Fibroblast of lung (primary cell): ENCODE measurements around the gene DIAPH1. TPM values are rescaled to one million over a fixed set of nuclear protein-coding genes. Genes with fewer than 3 reads are reported as not detected.

Source experiments
- DNase-seq, 2 donors: peaks; one replicate each; pipeline versions ENCODE4 v3.0.0 to v3.0.0-alpha.2; 2010; ENCODE audit warnings: low read depth in 2 of 2
- H2AFZ ChIP-seq: 2 replicates; pipeline ENCODE4 v1.5.1; 2012; ENCODE audit warnings: low read length, control low read depth, inconsistent platforms
- H3K27ac ChIP-seq: 2 replicates; pipeline ENCODE4 v1.5.1; 2011; ENCODE audit warnings: low read length, control low read depth; ENCODE audit not compliant: insufficient read depth
- H3K27me3 ChIP-seq: 2 replicates; pipeline ENCODE4 v1.5.1; 2011; ENCODE audit warnings: mild to moderate bottlenecking, low read length; ENCODE audit not compliant: control insufficient read depth, insufficient read depth
- H3K36me3 ChIP-seq: 2 replicates; pipeline ENCODE4 v1.5.1; 2011; ENCODE audit warnings: low read length; ENCODE audit not compliant: control insufficient read depth, insufficient read depth
- H3K4me1 ChIP-seq: 2 replicates; pipeline ENCODE4 v1.5.1; 2011; ENCODE audit warnings: low read length; ENCODE audit not compliant: control insufficient read depth, insufficient read depth; ENCODE audit errors: extremely low read depth
- H3K4me2 ChIP-seq: 2 replicates; pipeline ENCODE4 v1.5.1; 2011; ENCODE audit warnings: low read length, control low read depth; ENCODE audit not compliant: insufficient read depth; ENCODE audit errors: extremely low read depth
- H3K4me3 ChIP-seq, 4 experiments: fragments of 200-600 bp in 1 of 4; sonication (generic) in 1 of 4; replicated peaks in 1 of 4; 2 replicates each; pipeline ENCODE4 v1.5.1; 2011 to 2016; ENCODE audit warnings: low read length in 4 of 4, low read depth in 3 of 4, mild to moderate bottlenecking in 3 of 4, control low read depth in 2 of 4, inconsistent platforms in 1 of 4, mixed read lengths in 1 of 4; ENCODE audit not compliant: insufficient read depth in 1 of 4; ENCODE audit errors: control extremely low read depth in 1 of 4
- H3K79me2 ChIP-seq: 2 replicates; pipeline ENCODE4 v1.5.1; 2012; ENCODE audit warnings: mild to moderate bottlenecking, low read length, inconsistent platforms; ENCODE audit not compliant: control insufficient read depth, insufficient read depth
- H3K9ac ChIP-seq: 2 replicates; pipeline ENCODE4 v1.5.1; 2011; ENCODE audit warnings: mild to moderate bottlenecking, low read length, control low read depth; ENCODE audit not compliant: insufficient read depth
- H3K9me3 ChIP-seq: 2 replicates; pipeline ENCODE4 v1.5.1; 2012; ENCODE audit warnings: low read depth, low read length; ENCODE audit not compliant: control insufficient read depth, insufficient read depth
- H4K20me1 ChIP-seq: 2 replicates; pipeline ENCODE4 v1.5.1; 2011; ENCODE audit warnings: low read length; ENCODE audit not compliant: control insufficient read depth, insufficient read depth; ENCODE audit errors: extremely low read depth
- EZH2 ChIP-seq: IDR thresholded peaks from 2 replicates; pipeline ENCODE4 v1.5.1; 2012; ENCODE audit warnings: low read length, control low read depth, mild to moderate bottlenecking; ENCODE audit errors: missing control alignments
- polyA plus RNA-seq, 2 donors: library from polyadenylated mRNA; depleted of rRNA in 1 of 2; stranded (reverse) in 1 of 2; unstranded in 1 of 2; fragments of >200 nt; gene quantifications; 2 replicates each; pipeline ENCODE4 v1.2.1, GENCODE V29; 2011 to 2012; ENCODE audit warnings: missing spikeins in 1 of 2
- total RNA-seq: library from RNA; depleted of rRNA; stranded (reverse); fragments of >200 nt; gene quantifications from 2 replicates; pipeline ENCODE4 v1.2.1, GENCODE V29; 2014
- TF ChIP-seq, protein P1 (sequence below), 2 donors: IDR thresholded peaks in 1 of 2; conservative IDR thresholded peaks in 1 of 2; 1 replicate in 1 of 2; 2 replicates in 1 of 2; pipeline ENCODE4 v1.5.1; 2011 to 2012; ENCODE audit warnings: low read length in 2 of 2, control low read depth in 1 of 2, inconsistent platforms in 1 of 2, low read depth in 1 of 2, mild to moderate bottlenecking in 1 of 2

The DIAPH1 gene
- total and polyA plus RNA-seq, 2 donors (not counting 1 experiment from before 2014, with no cell fraction given) = 21.1 to 30.9 TPM

DNA sequence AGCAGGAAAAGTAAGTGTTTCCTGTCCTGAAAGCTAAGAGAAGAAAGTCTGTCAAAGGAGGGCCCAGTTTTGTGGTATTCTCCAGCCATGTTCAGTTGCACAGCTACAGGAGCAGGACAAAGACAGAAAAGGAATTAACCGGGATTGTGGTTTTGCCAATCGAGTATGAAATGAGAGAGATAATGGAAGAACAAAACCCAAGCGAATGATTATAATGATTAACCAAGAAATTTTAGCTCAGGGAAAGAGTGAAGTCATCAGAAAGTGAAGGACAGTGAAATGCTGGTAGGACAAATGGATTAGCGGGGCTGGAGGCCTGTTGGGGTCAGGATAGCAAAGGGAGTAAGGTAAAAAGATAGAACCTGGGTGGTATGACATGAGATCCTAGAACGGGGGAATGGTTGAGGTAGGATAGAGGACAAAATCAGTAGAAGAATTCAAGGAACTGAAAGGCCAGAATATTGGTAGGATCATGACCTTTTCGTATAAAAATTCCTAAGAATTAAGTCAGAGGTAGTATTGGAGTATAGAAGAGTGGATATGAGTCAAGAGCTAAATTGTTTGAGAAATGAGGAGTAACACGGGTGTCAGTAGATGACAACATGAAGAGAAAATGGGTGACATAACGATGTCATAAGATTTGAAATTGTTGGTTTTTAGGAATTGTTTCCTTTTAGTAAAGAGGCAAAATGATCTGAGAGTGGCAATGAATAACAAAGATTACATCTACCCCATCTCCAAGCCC lies 52.8 kb downstream of the DIAPH1 start:
- Histone ChIP-seq H3K4me3 (no peak overlapping the region), H3K79me2 (no peaks in the 10 kb centered on the region), H4K20me1 (no peaks in the 10 kb centered on the region), H3K27me3 (no peaks in the 10 kb centered on the region), H3K4me1 (peaks cover 4% of the 10 kb centered on the region), H3K4me2 (no peak overlapping the region), H3K36me3 (peaks cover 2% of the 10 kb centered on the region), H2AFZ (no peak overlapping the region), H3K9ac (no peak overlapping the region), H3K27ac (no peak overlapping the region), H3K9me3 (no peaks in the 10 kb centered on the region)
- no peak for TF ChIP-seq EZH2
- TF ChIP-seq, protein P1, sequence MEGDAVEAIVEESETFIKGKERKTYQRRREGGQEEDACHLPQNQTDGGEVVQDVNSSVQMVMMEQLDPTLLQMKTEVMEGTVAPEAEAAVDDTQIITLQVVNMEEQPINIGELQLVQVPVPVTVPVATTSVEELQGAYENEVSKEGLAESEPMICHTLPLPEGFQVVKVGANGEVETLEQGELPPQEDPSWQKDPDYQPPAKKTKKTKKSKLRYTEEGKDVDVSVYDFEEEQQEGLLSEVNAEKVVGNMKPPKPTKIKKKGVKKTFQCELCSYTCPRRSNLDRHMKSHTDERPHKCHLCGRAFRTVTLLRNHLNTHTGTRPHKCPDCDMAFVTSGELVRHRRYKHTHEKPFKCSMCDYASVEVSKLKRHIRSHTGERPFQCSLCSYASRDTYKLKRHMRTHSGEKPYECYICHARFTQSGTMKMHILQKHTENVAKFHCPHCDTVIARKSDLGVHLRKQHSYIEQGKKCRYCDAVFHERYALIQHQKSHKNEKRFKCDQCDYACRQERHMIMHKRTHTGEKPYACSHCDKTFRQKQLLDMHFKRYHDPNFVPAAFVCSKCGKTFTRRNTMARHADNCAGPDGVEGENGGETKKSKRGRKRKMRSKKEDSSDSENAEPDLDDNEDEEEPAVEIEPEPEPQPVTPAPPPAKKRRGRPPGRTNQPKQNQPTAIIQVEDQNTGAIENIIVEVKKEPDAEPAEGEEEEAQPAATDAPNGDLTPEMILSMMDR (conservative IDR thresholded peaks at IDR 0.05 in 1 of 2, IDR thresholded peaks at IDR 0.05 in 1 of 2; ENCODE audit: low read depth in 1 of 2, low read length in 2 of 2) = no peak
- DNase-seq = no peak

- H3K9ac ChIP-seq = no peak overlapping the region
- H3K4me2 ChIP-seq = no peak overlapping the region
Observed at GRCh38 chr5:141564216-141564692, 54.5 kb downstream of the DIAPH1 start.

GRCh38 chr5:141560725-141561483 lies 57.9 kb downstream of the DIAPH1 start:
- Histone ChIP-seq H3K27me3 (no peaks in the 10 kb centered on the region), H3K4me2 (peak overlapping the region; percentile 48), H3K9ac (no peak overlapping the region), H2AFZ (no peak overlapping the region), H3K4me1 (peaks cover 5% of the 10 kb centered on the region), H4K20me1 (no peaks in the 10 kb centered on the region), H3K9me3 (no peaks in the 10 kb centered on the region), H3K27ac (peak overlapping the region; percentile 81), H3K36me3 (no peaks in the 10 kb centered on the region), H3K4me3 (peak overlapping the region in 1 of 4 experiments; percentile 41), H3K79me2 (no peaks in the 10 kb centered on the region)
- DNase-seq = peak; percentile 97 to 99
- no peak for TF ChIP-seq EZH2
- TF ChIP-seq, protein P1 (conservative IDR thresholded peaks at IDR 0.05 in 1 of 2, IDR thresholded peaks at IDR 0.05 in 1 of 2; ENCODE audit: low read depth in 1 of 2, low read length in 2 of 2) = peak; percentile 93 to 98

More at GRCh38 chr5:141564216-141564692, 54.5 kb downstream of the DIAPH1 start:
- Histone ChIP-seq H3K27me3 (no peaks in the 10 kb centered on the region), H2AFZ (no peak overlapping the region), H3K27ac (peak overlapping the region; percentile 46), H4K20me1 (no peaks in the 10 kb centered on the region), H3K4me3 (no peak overlapping the region), H3K9me3 (no peaks in the 10 kb centered on the region), H3K4me1 (peaks cover 9% of the 10 kb centered on the region), H3K79me2 (no peaks in the 10 kb centered on the region), H3K36me3 (no peaks in the 10 kb centered on the region)
- TF ChIP-seq, protein P1 (conservative IDR thresholded peaks at IDR 0.05 in 1 of 2, IDR thresholded peaks at IDR 0.05 in 1 of 2; ENCODE audit: low read depth in 1 of 2, low read length in 2 of 2) = peak; percentile 79 to 87
- TF ChIP-seq EZH2 = no peak
- peak; percentile 95 to 98 for DNase-seq
